ENCODE data around the gene UQCC3.
"Not testable (repeated sequence)": the region's sequence is repeated elsewhere in the genome, so short reads cannot be mapped to it uniquely, and the experiment has no call there.

UQCC3 gene

DNA sequence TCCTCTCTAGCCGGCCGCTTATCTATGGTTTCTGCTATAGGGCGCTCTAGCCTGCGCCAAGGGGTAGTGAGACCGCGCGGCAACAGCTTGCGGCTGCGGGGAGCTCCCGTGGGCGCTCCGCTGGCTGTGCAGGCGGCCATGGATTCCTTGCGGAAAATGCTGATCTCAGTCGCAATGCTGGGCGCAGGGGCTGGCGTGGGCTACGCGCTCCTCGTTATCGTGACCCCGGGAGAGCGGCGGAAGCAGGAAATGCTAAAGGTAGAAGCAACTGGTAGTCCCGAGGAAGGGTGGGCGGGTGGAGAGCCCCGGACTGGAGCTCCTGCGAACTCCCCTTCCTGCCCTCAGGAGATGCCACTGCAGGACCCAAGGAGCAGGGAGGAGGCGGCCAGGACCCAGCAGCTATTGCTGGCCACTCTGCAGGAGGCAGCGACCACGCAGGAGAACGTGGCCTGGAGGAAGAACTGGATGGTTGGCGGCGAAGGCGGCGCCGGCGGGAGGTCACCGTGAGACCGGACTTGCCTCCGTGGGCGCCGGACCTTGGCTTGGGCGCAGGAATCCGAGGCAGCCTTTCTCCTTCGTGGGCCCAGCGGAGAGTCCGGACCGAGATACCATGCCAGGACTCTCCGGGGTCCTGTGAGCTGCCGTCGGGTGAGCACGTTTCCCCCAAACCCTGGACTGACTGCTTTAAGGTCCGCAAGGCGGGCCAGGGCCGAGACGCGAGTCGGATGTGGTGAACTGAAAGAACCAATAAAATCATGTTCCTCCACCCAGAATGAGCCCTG lies at the start of gene UQCC3, which contains the start of gene LBHD1:
UQCC3 (plus strand) TSS at position 66 of the 782 bp plus-strand sequence; CDS start at position 139, 73 bp downstream.
LBHD1 (minus strand) TSS at position 660 of the 782 bp plus-strand sequence. CDS start 2,236 bp downstream, outside the sequence.
- DNase-seq (ENCODE audit: low spot score), result peak; percentile 72

DNA sequence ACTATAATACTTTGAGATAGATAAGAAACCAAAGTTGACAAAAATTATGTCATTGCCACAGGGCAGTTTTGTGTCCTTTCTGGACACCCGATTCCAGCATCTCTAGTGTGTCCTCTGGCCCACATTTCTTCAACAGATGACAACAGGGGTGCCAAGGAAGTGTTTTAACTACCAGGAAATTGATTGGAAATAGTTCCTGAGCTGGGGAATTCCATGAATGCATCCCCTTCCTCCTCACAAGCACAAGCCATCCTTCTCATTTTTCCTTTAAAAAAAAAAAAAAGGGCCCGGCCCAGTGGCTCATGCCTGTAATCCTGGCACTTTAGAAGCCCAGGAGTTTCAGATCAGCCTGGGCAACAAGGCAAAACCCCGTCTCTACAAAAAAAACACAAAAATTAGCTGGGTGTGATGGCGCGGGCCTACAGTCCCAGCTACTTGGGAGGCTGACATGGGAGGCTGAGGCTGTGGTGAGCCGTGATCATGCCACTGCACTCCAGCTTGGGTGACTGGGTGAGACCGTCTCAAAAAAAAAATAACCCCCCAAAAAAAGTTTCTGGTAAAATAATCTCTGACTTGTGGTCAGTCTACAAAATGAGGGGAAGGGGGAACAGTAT lies 48.9 kb upstream of the UQCC3 start:
- no peak for DNase-seq (ENCODE audit: low spot score)

DNA sequence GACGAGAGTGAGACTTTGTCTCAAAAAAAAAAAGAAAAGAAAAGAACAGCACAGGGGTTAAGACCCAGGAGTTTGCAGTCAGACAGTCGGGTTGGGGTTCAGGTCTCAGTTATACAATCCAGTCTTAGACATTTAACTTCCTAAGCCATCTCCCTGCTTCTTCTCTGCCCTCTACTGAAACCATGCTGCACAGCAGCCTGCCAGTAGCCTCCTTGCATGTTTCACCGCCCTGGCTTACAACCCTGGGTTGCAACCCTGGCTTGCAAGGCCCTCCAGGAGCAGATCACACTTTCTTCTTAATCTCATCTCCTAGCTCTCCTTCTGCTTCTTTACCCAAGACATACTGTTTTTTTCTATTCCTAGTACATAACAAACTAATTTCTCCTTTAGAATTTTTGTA lies 43.8 kb upstream of the UQCC3 start:
- no peak for DNase-seq (ENCODE audit: low spot score)

- DNase-seq (ENCODE audit: low spot score), result no peak
Observed at GRCh38 chr11:62632492-62632891, 39.0 kb upstream of the UQCC3 start.

- DNase-seq (ENCODE audit: low spot score), result no peak
Observed at GRCh38 chr11:62644220-62644619, 27.3 kb upstream of the UQCC3 start.

GRCh38 chr11:62645671-62645945 lies 25.9 kb upstream of the UQCC3 start:
- DNase-seq (ENCODE audit: low spot score), result no peak

GRCh38 chr11:62645946-62646824 lies 25.3 kb upstream of the UQCC3 start, which contains the start of gene GANAB:
Gene GANAB, minus strand, starts transcription at chr11:62646613. Its CDS starts 14 bp downstream, at chr11:62646599.
- peak; percentile 98 for DNase-seq (ENCODE audit: low spot score)

DNA sequence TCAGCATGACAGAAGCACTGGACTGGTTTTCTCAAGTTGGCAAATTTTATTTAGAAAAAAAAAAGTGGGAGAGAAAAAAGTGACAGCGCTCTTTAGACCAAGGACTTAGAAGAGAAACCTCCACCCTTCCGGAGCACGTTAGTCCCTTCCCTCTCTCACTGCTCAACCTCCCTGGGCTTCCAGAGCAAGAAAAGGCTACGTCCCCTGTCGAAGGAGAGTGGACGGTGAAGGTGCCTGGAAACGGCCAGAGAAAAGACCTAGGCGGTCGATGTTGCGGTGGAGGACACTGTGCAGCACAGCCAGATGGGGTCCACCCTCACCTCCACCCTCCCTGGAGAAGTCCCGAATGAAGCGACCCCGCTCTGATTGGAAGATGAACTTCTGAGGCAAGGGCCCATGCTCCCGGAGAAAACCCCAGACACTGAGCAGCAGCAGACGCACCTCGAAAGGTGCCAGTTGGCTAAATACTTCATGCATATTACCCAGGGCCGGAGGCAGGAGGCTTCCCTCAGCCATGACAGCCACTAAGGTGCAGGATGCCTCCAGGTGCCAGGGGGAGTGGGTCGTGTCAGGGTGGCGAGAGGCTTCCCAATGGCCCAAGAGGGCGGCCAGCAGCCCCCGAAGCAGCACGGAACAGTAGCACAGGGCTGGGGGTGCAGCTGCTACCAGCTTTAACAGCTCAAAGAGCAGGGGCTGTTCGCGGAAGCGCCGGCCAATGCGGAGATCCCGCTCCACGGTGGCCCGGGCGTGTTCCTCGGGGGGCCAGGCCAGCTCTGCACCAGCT lies 24.5 kb upstream of the UQCC3 start:
- no peak for DNase-seq (ENCODE audit: low spot score)

DNA sequence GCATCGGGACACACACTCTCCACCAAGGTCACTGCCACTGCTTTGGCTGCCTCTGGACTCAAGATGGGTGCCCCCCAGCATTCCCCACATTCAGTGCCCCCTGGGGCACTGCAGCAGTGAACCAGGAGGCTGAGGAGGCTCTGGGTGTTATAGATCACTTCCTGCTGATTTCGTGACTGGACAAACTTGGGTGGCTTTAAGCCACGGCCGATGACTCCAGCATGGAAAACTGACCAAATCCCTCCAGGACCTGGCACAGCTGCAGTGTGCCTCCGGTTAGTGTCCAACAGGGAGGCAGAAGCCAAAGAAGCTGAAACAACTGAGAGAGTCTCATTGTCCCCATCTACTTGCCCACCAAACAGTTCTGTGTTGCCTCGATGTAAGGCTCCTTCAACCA lies 23.9 kb upstream of the UQCC3 start:
- no peak for DNase-seq (ENCODE audit: low spot score)

- no peak for DNase-seq (ENCODE audit: low spot score)
Observed at GRCh38 chr11:62648185-62648966, 23.1 kb upstream of the UQCC3 start.

DNA sequence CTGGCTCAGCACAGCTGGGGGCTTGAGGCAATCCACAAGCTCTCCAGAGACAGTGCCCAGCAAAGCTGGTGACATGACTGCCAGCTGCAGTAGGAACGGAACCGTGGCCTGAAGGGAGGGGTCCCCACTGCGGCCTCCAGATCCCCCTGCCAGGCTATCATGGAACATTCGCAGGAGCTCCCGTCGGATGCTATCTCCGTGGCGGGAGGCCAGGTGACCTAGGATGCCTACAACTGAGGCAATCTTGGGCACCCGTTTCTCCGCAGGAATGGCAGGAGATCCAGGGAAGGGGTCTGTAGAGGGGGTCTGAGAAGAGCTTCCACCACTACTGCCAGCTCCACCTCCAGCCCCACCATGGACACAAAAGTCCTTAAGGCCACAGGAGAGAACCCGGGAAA lies 22.5 kb upstream of the UQCC3 start:
- no peak for DNase-seq (ENCODE audit: low spot score)

DNA sequence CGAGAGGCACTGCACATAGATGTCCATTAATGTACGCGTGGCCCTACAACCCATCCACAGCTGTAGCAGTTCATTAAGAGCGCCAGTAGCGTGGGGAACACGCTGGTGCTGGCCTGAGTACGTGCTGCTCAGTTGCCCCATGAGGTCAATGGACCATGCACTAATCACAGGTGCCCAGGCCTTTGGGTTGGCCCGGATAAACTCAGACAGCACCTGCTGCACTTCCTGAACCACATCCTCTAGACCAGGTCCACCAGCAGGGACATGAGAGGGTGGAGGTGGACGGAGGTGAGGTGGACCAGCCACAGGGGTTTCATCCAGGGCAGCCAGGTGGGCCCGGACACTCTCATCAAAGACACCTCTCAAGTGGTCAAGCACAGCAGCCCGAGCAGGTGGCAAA lies 22.0 kb upstream of the UQCC3 start:
- DNase-seq (ENCODE audit: low spot score), result no peak

DNA sequence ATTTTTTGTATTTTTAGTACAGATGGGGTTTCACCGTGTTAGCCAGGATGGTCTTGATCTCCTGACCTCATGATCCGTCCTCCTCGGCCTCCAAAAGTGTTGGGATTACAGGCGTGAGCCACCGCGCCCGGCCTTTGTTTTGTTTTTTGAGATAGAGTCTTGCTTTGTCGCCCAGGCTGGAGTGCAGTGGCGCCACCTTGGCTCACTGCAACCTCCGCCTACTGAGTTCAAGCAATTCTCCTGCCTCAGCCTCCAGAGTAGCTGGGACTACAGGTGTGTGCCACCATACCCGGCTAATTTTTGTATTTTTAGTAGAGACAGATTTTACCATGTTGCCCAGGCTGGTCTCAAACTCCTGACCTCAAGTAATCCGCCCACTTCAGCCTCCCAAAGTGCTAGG lies 21.2 kb upstream of the UQCC3 start:
- not testable (repeated sequence) for DNase-seq (ENCODE audit: low spot score)

GRCh38 chr11:62652161-62653006 lies 19.1 kb upstream of the UQCC3 start:
- DNase-seq (ENCODE audit: low spot score), result no peak

DNA sequence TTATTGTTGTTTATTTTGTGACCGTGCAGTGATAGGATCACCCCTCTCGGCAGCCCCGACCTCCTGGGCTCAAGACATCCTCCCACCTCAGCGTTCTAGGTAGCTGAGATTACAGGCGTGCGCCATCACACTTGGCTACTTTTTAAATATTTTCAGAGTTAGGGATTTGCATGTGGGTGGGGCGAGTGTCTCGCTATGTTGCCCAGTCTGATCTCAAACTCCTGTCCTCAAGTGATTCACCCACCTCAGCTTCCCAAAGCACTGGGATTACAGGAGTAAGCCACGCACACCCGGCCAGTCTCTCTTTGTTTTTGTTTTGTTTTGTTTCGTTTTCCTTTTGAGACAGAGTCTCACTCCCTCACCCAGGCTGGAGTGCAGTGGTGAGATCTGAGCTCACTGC lies 17.2 kb upstream of the UQCC3 start:
- DNase-seq (ENCODE audit: low spot score), result no peak

DNA sequence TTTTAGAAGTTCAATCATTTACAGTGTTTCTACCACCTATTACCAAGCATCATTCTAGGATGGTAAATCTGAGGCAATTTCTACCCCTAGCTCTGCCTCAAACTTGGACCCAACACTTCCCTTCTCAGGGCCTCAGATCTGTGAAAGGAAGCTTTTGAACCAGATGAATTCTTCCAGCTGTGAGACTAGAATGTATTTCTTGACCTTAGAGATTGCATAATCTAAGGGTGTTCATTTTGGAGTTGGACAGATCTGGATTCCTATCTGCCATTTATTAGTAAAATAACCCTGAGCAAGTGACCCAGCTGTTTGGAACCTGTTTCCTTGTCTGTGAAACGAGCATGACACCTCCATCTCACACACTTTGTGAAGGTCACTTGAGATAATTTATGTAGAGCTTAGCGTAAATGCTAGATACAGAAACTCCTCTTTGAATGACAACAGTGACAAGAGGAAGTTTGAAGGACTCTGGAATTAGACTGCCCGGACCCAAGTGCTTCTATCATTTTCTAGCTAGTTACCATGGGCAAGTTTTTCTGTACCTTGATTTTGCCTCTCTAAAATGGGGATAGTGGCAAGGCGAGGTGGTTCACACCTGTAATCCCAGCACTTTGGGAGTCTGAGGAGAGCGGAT lies 14.6 kb upstream of the UQCC3 start:
- DNase-seq (ENCODE audit: low spot score), result no peak

DNA sequence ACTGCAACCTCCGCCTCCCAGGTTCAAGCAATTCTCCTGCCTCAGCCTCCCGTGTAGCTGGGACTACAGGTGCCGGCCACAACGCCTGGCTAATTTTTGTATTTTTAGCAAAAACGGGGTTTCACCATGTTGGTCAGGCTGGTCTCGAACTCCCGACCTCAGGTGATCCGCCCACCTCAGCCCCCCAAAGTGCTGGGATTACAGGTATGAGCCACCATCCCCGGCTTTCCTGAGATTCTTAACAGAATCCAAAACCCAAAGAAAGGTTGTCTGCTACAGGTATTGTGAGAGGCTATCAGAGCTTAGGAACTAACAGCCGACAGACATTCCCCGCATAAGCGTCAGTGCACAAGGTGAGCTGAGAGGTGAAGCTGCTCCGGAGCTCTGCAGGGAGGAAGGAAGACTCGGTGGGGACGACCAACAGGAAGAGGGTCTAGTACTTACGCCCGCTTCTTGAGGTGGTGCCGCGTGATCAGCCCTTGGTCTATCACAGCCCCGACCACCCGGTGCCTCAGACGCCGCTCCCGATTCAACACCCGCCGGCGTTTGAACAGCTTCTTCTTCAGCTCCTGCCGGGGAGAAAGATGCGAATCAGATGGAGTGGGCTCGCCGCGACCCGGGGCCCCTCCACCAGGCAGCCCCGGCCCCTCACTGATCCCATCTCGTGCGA lies 6.9 kb upstream of the UQCC3 start:
- peak; percentile 52 for DNase-seq (ENCODE audit: low spot score)

DNA sequence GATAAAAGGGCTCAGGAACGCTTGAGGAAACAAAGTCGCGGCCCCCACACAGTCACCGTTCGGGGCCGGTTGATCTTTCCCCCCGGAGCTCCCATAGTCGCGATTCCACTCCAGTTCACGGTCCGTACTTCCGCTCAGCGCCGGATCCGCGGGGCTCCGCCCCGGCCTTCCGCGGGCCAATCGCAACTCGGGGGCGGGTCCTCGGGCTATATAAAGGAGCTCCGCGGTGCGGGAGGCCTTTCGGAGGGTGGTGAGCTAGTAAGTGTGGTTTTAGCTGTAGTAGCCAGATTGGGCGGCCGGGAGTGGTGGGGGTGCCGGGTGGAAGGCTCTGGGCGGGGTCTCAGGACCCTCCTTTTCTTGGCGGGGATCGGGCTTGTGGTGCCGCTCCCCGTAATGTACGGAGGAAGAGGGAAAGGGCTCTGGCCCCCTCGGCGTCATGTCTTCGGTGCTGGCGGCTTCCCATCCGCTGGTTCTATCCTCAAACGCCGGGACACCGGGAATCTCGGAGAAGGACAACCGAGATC lies 6.3 kb upstream of the UQCC3 start, which contains the start of the genes C11orf98 and CSKMT:
C11orf98 (minus strand) TSS at position 136 of the 524 bp plus-strand sequence; CDS start at position 95, 41 bp downstream.
CSKMT (plus strand) TSS at position 238 of the 524 bp plus-strand sequence. CDS start 568 bp downstream, outside the sequence.
- peak; percentile 93 for DNase-seq (ENCODE audit: low spot score)
